Fibroblast of mammary gland (primary cell): ENCODE measurements around the gene THAP11.
A peak's percentile ranks its signal among the peaks of the same experiment; 100 is the strongest.

ENCODE experiments used
- DNase-seq: peaks from one replicate; pipeline ENCODE4 v3.0.0-alpha.2; 2010; ENCODE audit warnings: low read depth
- H3K4me3 ChIP-seq: 2 replicates; pipeline ENCODE4 v1.5.1; 2011; ENCODE audit warnings: low read depth, mild to moderate bottlenecking, low read length, moderate library complexity; ENCODE audit not compliant: control insufficient read depth
- CTCF ChIP-seq: conservative IDR thresholded peaks from 2 replicates; pipeline ENCODE4 v1.5.1; 2011; ENCODE audit warnings: low read depth, low read length, inconsistent platforms; ENCODE audit not compliant: control insufficient read depth, insufficient read depth

Gene THAP11

DNA sequence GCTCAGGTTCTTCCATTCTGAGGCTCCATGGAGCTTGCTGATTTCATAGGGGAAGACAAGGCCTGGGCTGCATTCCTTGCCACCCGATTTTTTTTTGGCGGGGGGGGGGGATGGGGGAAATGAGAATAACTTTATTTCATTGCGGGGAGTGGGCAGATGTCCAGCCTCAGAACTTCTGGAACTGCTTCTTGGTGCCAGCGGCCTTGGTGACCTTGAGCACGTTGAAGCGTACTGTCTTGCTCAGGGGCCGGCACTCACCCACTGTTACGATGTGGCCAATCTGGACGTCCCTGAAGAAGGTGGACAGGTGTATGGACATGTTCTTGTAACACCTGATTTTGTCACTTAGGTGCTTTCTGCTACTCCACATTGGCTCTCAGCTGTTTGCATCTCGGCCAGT, 13.7 kb downstream of the THAP11 start:
- no peak for DNase-seq
- no peak for TF ChIP-seq CTCF
- H3K4me3 ChIP-seq: no peak overlapping the region

- H3K4me3 ChIP-seq: no peak overlapping the region
- no peak for DNase-seq
- TF ChIP-seq CTCF: no peak
Observed at GRCh38 chr16:67856927-67857546, 14.9 kb downstream of the THAP11 start.

DNA sequence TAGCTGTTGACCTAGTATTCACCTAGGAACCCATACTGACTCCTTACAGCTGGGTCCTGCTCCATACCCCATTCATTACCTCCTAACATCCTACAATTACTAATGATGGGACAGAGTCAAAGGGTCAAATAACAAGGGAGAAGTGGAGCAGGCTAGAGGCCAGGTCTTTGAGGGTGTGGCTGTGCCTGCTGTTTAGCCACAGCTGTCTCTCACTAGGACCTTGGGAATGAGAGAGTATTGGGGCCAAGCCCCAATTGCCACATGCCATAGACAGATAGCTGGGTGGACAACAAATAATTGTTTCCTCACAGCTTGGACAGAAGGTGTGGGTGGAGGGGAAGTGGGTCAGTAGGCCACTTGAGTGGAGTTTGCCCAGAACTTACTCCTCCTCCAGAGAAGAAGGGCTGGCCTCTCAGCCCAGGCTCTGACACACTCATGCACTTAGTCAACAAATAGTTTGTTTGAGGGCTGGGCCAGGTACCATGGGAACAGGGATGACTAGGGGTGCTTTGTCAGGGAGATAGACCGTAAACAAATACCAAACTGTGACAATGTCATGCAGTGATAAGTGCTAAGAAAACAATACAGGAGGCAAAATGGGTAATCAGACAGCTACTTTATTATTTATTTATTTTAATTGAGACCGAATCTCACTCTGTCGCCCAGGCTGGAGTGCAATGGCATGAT, 15.6 kb downstream of the THAP11 start:
- no peak overlapping the region for H3K4me3 ChIP-seq
- DNase-seq: peak; percentile 97
- TF ChIP-seq CTCF: no peak

GRCh38 chr16:67858500-67858899, 16.4 kb downstream of the THAP11 start:
- no peak for TF ChIP-seq CTCF
- no peak for DNase-seq
- H3K4me3 ChIP-seq: no peak overlapping the region

- TF ChIP-seq CTCF: no peak
- H3K4me3 ChIP-seq: no peak overlapping the region
- peak; percentile 85 for DNase-seq
Observed at GRCh38 chr16:67860589-67861398, 18.7 kb downstream of the THAP11 start.

DNA sequence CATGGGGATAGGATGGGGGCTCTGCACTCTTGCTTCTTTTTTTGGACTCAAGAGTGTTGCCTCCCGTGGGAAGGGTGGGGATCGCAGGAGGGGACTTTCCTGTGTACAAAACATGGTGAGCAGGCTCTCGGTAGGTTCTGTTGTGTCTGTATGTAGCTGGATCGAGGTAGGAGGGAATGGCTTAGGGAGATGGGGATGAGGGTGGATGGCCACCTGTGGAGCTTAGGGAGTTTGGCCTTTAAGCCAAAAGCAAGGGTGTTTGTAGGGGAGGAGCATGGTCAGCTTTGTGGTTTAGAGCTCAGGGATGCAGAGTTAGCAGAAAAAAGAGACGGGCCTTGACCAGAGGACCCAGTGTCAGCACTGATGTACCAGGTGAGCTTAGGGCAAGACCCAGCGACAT, 19.8 kb downstream of the THAP11 start:
- TF ChIP-seq CTCF: no peak
- DNase-seq: no peak
- no peak overlapping the region for H3K4me3 ChIP-seq
